K562 (cell line): Measurements from ENCODE around the gene MMEL1. TPM values are rescaled to one million over a fixed set of nuclear protein-coding genes. Genes with fewer than 3 reads are reported as not detected.

Source experiments
- BCL6 ChIP-seq: fragments of 250-450 bp; sonication (Bioruptor Pico); IDR thresholded peaks from 2 replicates; pipeline ENCODE4 v1.4.0; 2020
- CHCHD3 ChIP-seq: fragments of 250-450 bp; sonication (Bioruptor Pico); IDR thresholded peaks from 2 replicates; pipeline ENCODE4 v2.1.2; 2022; ENCODE audit warnings: mild to moderate bottlenecking
- FIP1L1 ChIP-seq: fragments of 200-400 bp; formaldehyde crosslinking; IDR thresholded peaks from 2 replicates; pipeline ENCODE4 v1.6.1; 2018; ENCODE audit warnings: mild to moderate bottlenecking, low read depth, low read length; ENCODE audit not compliant: poor library complexity, severe bottlenecking
- GABPA ChIP-seq: fragments of 200-800 bp; sonication (Bioruptor generic); conservative IDR thresholded peaks from 2 replicates; pipeline ENCODE4 v1.6.1; 2016; ENCODE audit warnings: low read depth, missing genetic modification characterization, missing compliant biosample characterization
- PRMT5 ChIP-seq: sonication (generic); formaldehyde crosslinking; IDR thresholded peaks from 2 replicates; pipeline ENCODE4 v1.5.0; 2020; ENCODE audit warnings: missing genetic modification reagents
- RCOR1 ChIP-seq, 2 experiments: IDR thresholded peaks; 2 replicates each; pipeline ENCODE4 v1.6.1; 2012; ENCODE audit warnings: low read depth in 2 of 2, low read length in 2 of 2, borderline replicate concordance in 1 of 2, improper control_type of control experiment in 1 of 2
- SOX6 ChIP-seq: fragments of 450-650 bp; IDR thresholded peaks from 2 replicates; pipeline ENCODE4 v1.6.1; 2014; ENCODE audit warnings: mild to moderate bottlenecking
- SRF ChIP-seq, 2 experiments: fragments of 250-450, 450-650 bp in 1 of 2; sonication (Bioruptor Pico) in 1 of 2; sonication (generic) in 1 of 2; formaldehyde crosslinking; IDR thresholded peaks; 2 replicates each; pipeline versions ENCODE4 v1.5.0 to v1.5.1; 2020 to 2022; ENCODE audit warnings: mild to moderate bottlenecking in 1 of 2, missing genetic modification reagents in 1 of 2
- THRAP3 ChIP-seq: fragments of 450-650 bp; IDR thresholded peaks from 2 replicates; pipeline ENCODE4 v1.6.1; 2016; ENCODE audit warnings: mild to moderate bottlenecking, inconsistent platforms, borderline replicate concordance
- ZBTB17 ChIP-seq: fragments of 450-650 bp; formaldehyde crosslinking; IDR thresholded peaks from 2 replicates; pipeline ENCODE4 v1.4.0; 2020; ENCODE audit warnings: mild to moderate bottlenecking
- ZNF445 ChIP-seq: fragments of 250-450 bp; sonication (Bioruptor Pico); IDR thresholded peaks from 2 replicates; pipeline ENCODE4 v1.4.0; 2020; ENCODE audit warnings: low read depth, mild to moderate bottlenecking, moderate library complexity
- ZZZ3 ChIP-seq: fragments of 450-650 bp; IDR thresholded peaks from 2 replicates; pipeline ENCODE4 v1.6.1; 2016; ENCODE audit warnings: antibody characterized with exemption, mild to moderate bottlenecking, moderate library complexity
- polyA plus RNA-seq, 8 experiments: library from polyadenylated mRNA; depleted of rRNA in 4 of 8; stranded (reverse) in 5 of 8; unstranded in 3 of 8; fragments of >200 nt; fragmentation: Nextera tagmentation in 2 of 8; fragmentation: Illumina TruSeq in 1 of 8; extraction: Ambion mirVana in 2 of 8; extraction: Trizol in 1 of 8; gene quantifications; 2 replicates each; pipeline versions ENCODE4 v1.2.1 to v1.2.3, GENCODE V29; 2011 to 2014; ENCODE audit warnings: inconsistent platforms in 1 of 8, missing spikeins in 1 of 8
- total RNA-seq, 7 experiments: library from RNA; depleted of rRNA in 6 of 7; stranded (reverse); fragments of >200 nt in 6 of 7; fragmentation: Illumina TruSeq in 2 of 7; extraction: Trizol in 2 of 7; gene quantifications; 2 replicates each; pipeline versions ENCODE4 v1.2.1 to v1.2.3, GENCODE V29; 2011 to 2021; ENCODE audit warnings: low replicate concordance in 1 of 7
- TF ChIP-seq, protein P1 (sequence below): sonication (generic); formaldehyde crosslinking; IDR thresholded peaks from 2 replicates; pipeline ENCODE4 v1.8.0; 2022; ENCODE audit warnings: mild to moderate bottlenecking, missing genetic modification reagents
- TF ChIP-seq, protein P2 (sequence below): fragments of 450-650 bp; formaldehyde crosslinking; IDR thresholded peaks from 2 replicates; pipeline ENCODE4 v1.4.0; 2022; ENCODE audit warnings: missing genetic modification characterization
- TF ChIP-seq, protein P3 (sequence below): fragments of 250-450 bp; sonication (Bioruptor Pico); IDR thresholded peaks from 2 replicates; pipeline ENCODE4 v1.5.0; 2022; ENCODE audit warnings: mild to moderate bottlenecking
- TF ChIP-seq, protein P4 (sequence below): fragments of 450-650 bp; formaldehyde crosslinking; IDR thresholded peaks from 2 replicates; pipeline ENCODE4 v1.4.0; 2020; ENCODE audit warnings: mild to moderate bottlenecking, moderate library complexity

The MMEL1 gene
- total and polyA plus RNA-seq, 9 of the 15 experiments (the other 6 are each of a cell fraction or from before 2014, with no cell fraction given): not detected

DNA sequence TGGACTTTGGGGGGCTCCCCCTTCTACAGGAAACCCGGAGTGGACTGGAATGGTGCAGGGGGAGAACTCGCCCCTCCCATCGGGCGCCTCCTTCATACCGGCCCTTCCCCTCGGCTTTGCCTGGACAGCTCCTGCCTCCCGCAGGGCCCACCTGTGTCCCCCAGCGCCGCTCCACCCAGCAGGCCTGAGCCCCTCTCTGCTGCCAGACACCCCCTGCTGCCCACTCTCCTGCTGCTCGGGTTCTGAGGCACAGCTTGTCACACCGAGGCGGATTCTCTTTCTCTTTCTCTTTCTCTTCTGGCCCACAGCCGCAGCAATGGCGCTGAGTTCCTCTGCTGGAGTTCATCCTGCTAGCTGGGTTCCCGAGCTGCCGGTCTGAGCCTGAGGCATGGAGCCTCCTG lies 76.5 kb downstream of the MMEL1 start, which contains the start of gene TNFRSF14 (continued):
- TF ChIP-seq SRF (CRISPR knock-in tag; IDR thresholded peaks at IDR 0.05) (no peak), RCOR1 (IDR thresholded peaks at IDR 0.05; ENCODE audit: borderline replicate concordance in 1 of 2, low read depth in 2 of 2, low read length in 2 of 2) (no peak), FIP1L1 (no peak), GABPA (no peak), CHCHD3 (CRISPR knock-in tag) (no peak), ZBTB17 (no peak), ZNF445 (no peak), BCL6 (CRISPR knock-in tag) (no peak), PRMT5 (CRISPR knock-in tag) (no peak), THRAP3 (no peak), ZZZ3 (no peak), SOX6 (no peak)
- TF ChIP-seq, protein P1, sequence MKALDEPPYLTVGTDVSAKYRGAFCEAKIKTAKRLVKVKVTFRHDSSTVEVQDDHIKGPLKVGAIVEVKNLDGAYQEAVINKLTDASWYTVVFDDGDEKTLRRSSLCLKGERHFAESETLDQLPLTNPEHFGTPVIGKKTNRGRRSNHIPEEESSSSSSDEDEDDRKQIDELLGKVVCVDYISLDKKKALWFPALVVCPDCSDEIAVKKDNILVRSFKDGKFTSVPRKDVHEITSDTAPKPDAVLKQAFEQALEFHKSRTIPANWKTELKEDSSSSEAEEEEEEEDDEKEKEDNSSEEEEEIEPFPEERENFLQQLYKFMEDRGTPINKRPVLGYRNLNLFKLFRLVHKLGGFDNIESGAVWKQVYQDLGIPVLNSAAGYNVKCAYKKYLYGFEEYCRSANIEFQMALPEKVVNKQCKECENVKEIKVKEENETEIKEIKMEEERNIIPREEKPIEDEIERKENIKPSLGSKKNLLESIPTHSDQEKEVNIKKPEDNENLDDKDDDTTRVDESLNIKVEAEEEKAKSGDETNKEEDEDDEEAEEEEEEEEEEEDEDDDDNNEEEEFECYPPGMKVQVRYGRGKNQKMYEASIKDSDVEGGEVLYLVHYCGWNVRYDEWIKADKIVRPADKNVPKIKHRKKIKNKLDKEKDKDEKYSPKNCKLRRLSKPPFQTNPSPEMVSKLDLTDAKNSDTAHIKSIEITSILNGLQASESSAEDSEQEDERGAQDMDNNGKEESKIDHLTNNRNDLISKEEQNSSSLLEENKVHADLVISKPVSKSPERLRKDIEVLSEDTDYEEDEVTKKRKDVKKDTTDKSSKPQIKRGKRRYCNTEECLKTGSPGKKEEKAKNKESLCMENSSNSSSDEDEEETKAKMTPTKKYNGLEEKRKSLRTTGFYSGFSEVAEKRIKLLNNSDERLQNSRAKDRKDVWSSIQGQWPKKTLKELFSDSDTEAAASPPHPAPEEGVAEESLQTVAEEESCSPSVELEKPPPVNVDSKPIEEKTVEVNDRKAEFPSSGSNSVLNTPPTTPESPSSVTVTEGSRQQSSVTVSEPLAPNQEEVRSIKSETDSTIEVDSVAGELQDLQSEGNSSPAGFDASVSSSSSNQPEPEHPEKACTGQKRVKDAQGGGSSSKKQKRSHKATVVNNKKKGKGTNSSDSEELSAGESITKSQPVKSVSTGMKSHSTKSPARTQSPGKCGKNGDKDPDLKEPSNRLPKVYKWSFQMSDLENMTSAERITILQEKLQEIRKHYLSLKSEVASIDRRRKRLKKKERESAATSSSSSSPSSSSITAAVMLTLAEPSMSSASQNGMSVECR (CRISPR knock-in tag): no peak
- TF ChIP-seq, protein P2, sequence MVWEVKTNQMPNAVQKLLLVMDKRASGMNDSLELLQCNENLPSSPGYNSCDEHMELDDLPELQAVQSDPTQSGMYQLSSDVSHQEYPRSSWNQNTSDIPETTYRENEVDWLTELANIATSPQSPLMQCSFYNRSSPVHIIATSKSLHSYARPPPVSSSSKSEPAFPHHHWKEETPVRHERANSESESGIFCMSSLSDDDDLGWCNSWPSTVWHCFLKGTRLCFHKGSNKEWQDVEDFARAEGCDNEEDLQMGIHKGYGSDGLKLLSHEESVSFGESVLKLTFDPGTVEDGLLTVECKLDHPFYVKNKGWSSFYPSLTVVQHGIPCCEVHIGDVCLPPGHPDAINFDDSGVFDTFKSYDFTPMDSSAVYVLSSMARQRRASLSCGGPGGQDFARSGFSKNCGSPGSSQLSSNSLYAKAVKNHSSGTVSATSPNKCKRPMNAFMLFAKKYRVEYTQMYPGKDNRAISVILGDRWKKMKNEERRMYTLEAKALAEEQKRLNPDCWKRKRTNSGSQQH (CRISPR knock-in tag): no peak
- TF ChIP-seq, protein P3, sequence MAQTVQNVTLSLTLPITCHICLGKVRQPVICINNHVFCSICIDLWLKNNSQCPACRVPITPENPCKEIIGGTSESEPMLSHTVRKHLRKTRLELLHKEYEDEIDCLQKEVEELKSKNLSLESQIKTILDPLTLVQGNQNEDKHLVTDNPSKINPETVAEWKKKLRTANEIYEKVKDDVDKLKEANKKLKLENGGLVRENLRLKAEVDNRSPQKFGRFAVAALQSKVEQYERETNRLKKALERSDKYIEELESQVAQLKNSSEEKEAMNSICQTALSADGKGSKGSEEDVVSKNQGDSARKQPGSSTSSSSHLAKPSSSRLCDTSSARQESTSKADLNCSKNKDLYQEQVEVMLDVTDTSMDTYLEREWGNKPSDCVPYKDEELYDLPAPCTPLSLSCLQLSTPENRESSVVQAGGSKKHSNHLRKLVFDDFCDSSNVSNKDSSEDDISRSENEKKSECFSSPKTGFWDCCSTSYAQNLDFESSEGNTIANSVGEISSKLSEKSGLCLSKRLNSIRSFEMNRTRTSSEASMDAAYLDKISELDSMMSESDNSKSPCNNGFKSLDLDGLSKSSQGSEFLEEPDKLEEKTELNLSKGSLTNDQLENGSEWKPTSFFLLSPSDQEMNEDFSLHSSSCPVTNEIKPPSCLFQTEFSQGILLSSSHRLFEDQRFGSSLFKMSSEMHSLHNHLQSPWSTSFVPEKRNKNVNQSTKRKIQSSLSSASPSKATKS (CRISPR knock-in tag): no peak
- TF ChIP-seq, protein P4, sequence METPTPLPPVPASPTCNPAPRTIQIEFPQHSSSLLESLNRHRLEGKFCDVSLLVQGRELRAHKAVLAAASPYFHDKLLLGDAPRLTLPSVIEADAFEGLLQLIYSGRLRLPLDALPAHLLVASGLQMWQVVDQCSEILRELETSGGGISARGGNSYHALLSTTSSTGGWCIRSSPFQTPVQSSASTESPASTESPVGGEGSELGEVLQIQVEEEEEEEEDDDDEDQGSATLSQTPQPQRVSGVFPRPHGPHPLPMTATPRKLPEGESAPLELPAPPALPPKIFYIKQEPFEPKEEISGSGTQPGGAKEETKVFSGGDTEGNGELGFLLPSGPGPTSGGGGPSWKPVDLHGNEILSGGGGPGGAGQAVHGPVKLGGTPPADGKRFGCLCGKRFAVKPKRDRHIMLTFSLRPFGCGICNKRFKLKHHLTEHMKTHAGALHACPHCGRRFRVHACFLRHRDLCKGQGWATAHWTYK (CRISPR knock-in tag): no peak
- TF ChIP-seq, all 486 proteins: peak for 17
